NCI-H1105 (cell line): ENCODE results near the gene RICTOR.
"Not testable (repeated sequence)": the region's sequence is repeated elsewhere in the genome, so short reads cannot be mapped to it uniquely, and the experiment has no call there.

Experiments
- DNase-seq: peaks from one replicate; lab custom pipeline; 2025; lab: John Stamatoyannopoulos, UW

RICTOR gene

GRCh38 chr5:39058178-39058921 lies 15.8 kb downstream of the RICTOR start:
- DNase-seq, result no peak

GRCh38 chr5:39057734-39058133 lies 16.5 kb downstream of the RICTOR start:
- no peak for DNase-seq

GRCh38 chr5:39055768-39056398 lies 18.3 kb downstream of the RICTOR start:
- DNase-seq, result no peak

- no peak for DNase-seq
Measured at GRCh38 chr5:39055027-39055767, 19.0 kb downstream of the RICTOR start.

GRCh38 chr5:39053189-39053588 lies 21.0 kb downstream of the RICTOR start:
- no peak for DNase-seq

DNA sequence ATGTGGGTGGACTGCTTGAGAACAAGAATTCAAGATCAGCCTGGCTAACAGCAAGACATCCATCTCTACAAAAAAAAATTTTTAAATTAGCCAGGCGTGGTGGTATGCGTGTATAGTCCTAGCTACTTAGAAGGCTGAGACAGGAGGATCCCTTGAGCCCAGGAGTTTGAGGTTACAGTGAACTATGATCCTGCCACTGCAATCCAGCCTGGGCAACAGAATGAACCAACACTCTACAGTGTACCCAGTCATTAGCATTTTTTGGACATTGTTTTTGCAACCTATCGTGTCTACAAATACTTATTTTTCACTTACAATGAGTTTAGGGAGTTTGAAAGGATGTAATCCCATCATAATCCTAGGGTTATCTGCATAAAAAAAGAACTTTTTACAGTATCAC lies 22.1 kb downstream of the RICTOR start:
- DNase-seq, result no peak

- DNase-seq, result no peak
Measured at GRCh38 chr5:39049315-39049714, 24.9 kb downstream of the RICTOR start.

DNA sequence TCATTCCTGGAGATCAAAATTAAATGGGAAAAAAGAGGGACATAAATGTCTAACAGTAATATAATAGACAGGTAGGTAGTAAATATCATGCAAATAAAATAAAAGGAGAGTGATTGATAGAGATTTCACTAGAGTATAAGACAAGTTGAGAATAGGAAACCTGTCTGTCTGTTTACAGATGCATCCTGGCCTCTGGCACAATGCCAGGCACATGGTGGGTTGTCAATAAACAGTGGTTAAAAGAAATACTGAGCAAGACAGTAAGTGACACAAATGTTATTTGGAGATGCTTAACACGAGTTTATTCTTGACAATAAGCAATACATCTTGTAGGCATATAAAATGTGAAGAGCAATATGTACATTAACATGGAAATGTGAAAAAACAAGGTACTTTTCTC lies 33.3 kb downstream of the RICTOR start:
- no peak for DNase-seq

GRCh38 chr5:39034493-39034892 lies 39.7 kb downstream of the RICTOR start:
- DNase-seq, result not testable (repeated sequence)

- no peak for DNase-seq
Measured at GRCh38 chr5:39031041-39031440, 43.2 kb downstream of the RICTOR start.

DNA sequence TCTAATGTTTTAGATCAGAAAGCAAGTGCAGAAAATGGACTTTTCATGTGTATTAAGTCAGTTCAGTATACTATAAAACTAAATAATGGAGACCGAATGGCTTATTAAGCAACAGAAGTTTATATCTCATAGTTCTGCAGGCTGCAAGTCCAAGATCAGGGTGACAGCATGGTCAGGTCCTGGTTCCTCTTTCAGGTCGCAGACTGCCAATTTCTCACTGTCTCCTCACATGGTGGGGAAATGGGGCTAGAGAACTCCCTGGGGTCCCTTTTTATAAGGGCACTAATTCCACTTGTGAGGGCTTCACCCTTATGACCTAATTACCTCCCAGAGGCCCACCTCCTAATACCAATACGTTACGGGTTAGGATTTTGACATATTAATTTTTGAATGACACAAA lies 48.7 kb downstream of the RICTOR start:
- DNase-seq, result no peak

GRCh38 chr5:39024884-39025283 lies 49.3 kb downstream of the RICTOR start:
- no peak for DNase-seq

- no peak for DNase-seq
Measured at GRCh38 chr5:39024005-39024404, 50.2 kb downstream of the RICTOR start.

- no peak for DNase-seq
Measured at GRCh38 chr5:39023121-39023520, 51.1 kb downstream of the RICTOR start.

DNA sequence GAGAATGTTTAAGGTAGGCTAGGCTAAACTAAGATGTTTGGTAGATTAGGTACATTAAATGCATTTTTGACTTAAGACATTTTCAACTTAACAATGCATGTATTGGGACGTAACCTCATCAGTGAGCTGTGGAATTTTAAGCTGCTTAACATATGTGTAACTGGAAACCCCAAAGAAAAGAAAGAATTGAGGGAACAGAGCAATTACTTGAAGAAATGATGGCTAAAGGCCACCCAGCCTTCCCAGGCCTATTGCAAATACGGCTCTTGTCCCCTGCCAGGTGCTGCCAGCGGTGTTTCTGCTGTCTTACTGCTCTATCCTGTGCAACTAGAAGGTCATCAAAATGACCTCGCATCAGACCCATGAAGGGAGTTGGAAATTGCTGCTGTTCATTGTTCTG lies 52.0 kb downstream of the RICTOR start:
- no peak for DNase-seq

GRCh38 chr5:39021413-39021812 lies 52.8 kb downstream of the RICTOR start:
- no peak for DNase-seq

DNA sequence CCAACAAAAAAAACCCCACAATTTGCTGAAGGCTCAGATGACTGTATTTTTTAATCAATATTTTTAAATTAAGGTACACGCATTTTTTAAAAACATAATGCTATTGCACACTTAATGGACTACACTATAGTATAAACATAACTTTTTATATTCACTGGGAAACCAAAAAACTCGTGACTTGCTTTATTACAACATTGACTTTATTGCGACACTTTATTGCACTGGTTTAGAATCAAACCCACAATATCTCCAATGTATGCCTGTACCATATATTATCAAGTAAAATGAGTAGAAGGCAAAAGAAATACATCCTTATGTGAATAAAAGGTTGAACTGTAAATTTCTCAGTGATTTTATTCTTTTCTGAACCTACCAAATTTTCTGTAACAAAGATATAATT lies 53.7 kb downstream of the RICTOR start:
- DNase-seq, result no peak

GRCh38 chr5:39019254-39019653 lies 54.9 kb downstream of the RICTOR start:
- DNase-seq, result no peak

DNA sequence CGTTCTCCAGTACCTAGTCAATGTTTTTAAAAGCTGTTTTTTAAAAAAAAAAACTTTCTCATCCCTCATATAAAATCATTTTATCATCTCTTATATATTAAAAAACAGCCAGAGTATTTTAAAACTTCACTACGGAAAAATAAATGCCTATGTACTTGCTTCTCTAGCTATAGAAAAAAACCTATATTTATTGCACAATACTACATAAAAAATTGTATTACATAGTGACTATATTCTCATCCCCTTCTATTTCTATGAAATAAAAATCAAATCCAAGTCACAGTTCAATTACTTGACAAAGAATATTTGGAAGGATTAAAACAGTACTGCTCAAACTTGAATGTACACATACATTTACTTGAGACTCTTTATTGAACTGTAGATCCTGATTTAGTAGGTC lies 56.7 kb downstream of the RICTOR start:
- DNase-seq, result no peak

- no peak for DNase-seq
Measured at GRCh38 chr5:39016587-39017275, 57.5 kb downstream of the RICTOR start.

- DNase-seq, result no peak
Measured at GRCh38 chr5:39015743-39016586, 58.2 kb downstream of the RICTOR start.

- DNase-seq, result no peak
Measured at GRCh38 chr5:39014561-39014960, 59.6 kb downstream of the RICTOR start.
